Pancreas (tissue), 10 donors: ENCODE results near the gene ARHGAP10. TPM values are rescaled to one million over a fixed set of nuclear protein-coding genes. Genes with fewer than 3 reads are reported as not detected.

Source experiments
- ATAC-seq, 4 donors: fragments of 200-7000 bp; cut with Tn5 transposase; one replicate each; pipeline versions ENCODE4 v1.8.0 to v1.9.1; 2020; ENCODE audit warnings: mild to moderate bottlenecking in 4 of 4, moderate library complexity in 4 of 4
- DNase-seq, 6 donors: peaks; one replicate each; pipeline ENCODE4 v3.0.0-alpha.2; 2020
- FAIRE-seq: peaks from 2 replicates; lab custom pipeline; 2012; peaks lifted over from hg19 to GRCh38; lab: Jason Lieb, UNC
- H3K27ac ChIP-seq, 4 donors: fragments of 200-600 bp; sonication (generic); 1 replicate in 3 of 4; 2 replicates in 1 of 4; pipeline versions ENCODE4 v1.5.0 to v1.8.0; 2020
- H3K27me3 ChIP-seq, 4 donors: fragments of 200-600 bp; one replicate each; pipeline ENCODE4 v1.8.0; 2021
- H3K36me3 ChIP-seq, 3 donors: fragments of 200-600 bp; sonication (generic) in 1 of 3; one replicate each; pipeline versions ENCODE4 v1.5.0 to v1.8.0; 2020 to 2021
- H3K4me1 ChIP-seq, 3 donors: fragments of 200-600 bp; one replicate each; pipeline ENCODE4 v1.8.0; 2021
- H3K4me3 ChIP-seq, 4 donors: fragments of 200-600 bp; sonication (generic) in 2 of 4; one replicate each; pipeline versions ENCODE4 v1.5.0 to v1.8.0; 2020 to 2021
- H3K9me3 ChIP-seq, 4 donors: fragments of 200-600 bp; one replicate each; pipeline ENCODE4 v1.8.0; 2021
- WGBS, 2 donors: extraction: QIAGEN DNeasy Blood & Tissue Kit; methylation state at CpG; one replicate each; pipeline ENCODE4 v1.1.7; 2013; 5-methylcytosine and 5-hydroxymethylcytosine counted together
- intact Hi-C, 3 donors: fragments of 100-400 bp; cut with DNase I; formaldehyde crosslinking; loops; one replicate each; pipeline versions ENCODE4 v1.11.1 to v1.14.2; 2022
- polyA plus RNA-seq, 2 donors: library from polyadenylated mRNA; stranded (reverse); fragments of 200-250 nt; gene quantifications; one replicate each; pipeline ENCODE4 v1.2.3, GENCODE V29; 2013
- total RNA-seq, 6 donors: library from RNA; stranded (reverse); fragmentation: NEBNext Ultra II Directional in 4 of 6; extraction: Animal tissue kit (Norgen Biotek cat#: 25700) in 4 of 6; gene quantifications; one replicate each; pipeline versions ENCODE4 v1.2.1 to v1.2.4, GENCODE V29; 2021 to 2023
- TF ChIP-seq, protein P1 (sequence below), 4 donors: fragments of 200-600 bp; sonication (generic) in 3 of 4; IDR thresholded peaks; one replicate each; pipeline versions ENCODE4 v1.5.0 to v1.8.0; 2021; ENCODE audit warnings: antibody characterized with exemption in 4 of 4
- donor health status: healthy with polysubstance abuse.
- donor health status: DM: no; HTN: no; CAD: no; lungs with moderate emphysema.
- donor health status: DM: no; HTN: no; CAD: no.
- donor health status: control.
- donor health status: control.
- donor health status: Bipolar disorder and iron deficiency.
- donor health status: DM: yes; HTN: yes; CAD: no.
- donor health status: DM: no; HTN: no; CAD: no.
- donor health status: DM: no; HTN: no; CAD: no.
- donor health status: DM: yes; HTN: yes; CAD: no.

The ARHGAP10 gene
- total and polyA plus RNA-seq, 8 donors: 6.3 to 14.8 (median 8.7) TPM

- DNase-seq (no peak), FAIRE-seq (no peak), ATAC-seq (no peak)
- WGBS, 2 donors: 94 to 98% methylated on average over 4 of the region's 4 CpGs
- no peak overlapping the region for H3K4me3 ChIP-seq
- no peaks in the 10 kb centered on the region for H3K4me1 ChIP-seq
- H3K27me3 ChIP-seq: no peaks in the 10 kb centered on the region
- H3K36me3 ChIP-seq: no peaks in the 10 kb centered on the region
- no peaks in the 10 kb centered on the region for H3K9me3 ChIP-seq
- intact Hi-C loops: no loop called here
- no peak overlapping the region for H3K27ac ChIP-seq
- TF ChIP-seq, protein P1, sequence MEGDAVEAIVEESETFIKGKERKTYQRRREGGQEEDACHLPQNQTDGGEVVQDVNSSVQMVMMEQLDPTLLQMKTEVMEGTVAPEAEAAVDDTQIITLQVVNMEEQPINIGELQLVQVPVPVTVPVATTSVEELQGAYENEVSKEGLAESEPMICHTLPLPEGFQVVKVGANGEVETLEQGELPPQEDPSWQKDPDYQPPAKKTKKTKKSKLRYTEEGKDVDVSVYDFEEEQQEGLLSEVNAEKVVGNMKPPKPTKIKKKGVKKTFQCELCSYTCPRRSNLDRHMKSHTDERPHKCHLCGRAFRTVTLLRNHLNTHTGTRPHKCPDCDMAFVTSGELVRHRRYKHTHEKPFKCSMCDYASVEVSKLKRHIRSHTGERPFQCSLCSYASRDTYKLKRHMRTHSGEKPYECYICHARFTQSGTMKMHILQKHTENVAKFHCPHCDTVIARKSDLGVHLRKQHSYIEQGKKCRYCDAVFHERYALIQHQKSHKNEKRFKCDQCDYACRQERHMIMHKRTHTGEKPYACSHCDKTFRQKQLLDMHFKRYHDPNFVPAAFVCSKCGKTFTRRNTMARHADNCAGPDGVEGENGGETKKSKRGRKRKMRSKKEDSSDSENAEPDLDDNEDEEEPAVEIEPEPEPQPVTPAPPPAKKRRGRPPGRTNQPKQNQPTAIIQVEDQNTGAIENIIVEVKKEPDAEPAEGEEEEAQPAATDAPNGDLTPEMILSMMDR (IDR thresholded peaks at IDR 0.05): no peak
Observed at GRCh38 chr4:148091896-148092295, 360.0 kb downstream of the ARHGAP10 start.

DNA sequence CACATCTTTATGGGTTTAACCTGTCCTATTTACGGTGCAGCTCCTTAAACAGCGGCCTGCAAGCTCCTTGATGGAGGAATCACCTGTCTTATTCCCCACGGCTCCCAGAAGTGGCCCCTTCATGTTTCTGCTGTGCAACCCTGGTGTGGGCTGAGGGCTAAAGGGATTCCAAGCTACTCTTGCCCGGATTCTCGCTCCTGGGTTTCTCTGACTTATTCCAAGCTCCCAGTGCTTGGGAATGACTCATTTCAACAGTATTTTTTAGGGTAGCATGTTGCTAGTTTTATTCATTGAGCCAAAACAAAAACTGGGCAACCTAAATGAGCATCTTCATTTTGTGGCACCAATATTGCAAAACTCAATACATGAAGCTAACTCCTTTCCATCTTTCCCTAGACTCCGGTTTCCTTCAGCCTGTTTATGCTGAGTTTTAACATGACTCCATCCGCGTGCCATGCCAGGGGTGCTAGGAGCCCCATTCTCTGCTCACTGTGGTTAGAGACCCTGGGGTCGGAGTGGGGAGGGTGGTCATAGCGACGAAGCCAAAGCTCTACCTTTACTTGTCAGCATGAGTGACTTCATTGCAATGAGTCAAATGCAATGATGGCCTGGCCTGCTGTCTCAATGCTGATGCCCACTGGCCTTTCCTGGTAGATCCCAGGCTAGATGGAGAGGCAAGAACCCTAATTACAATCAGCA lies 360.6 kb downstream of the ARHGAP10 start:
- ATAC-seq (no peak), DNase-seq (no peak), FAIRE-seq (no peak)
- H3K27me3 ChIP-seq: no peaks in the 10 kb centered on the region
- no peak overlapping the region for H3K4me3 ChIP-seq
- no peaks in the 10 kb centered on the region for H3K4me1 ChIP-seq
- TF ChIP-seq, protein P1 (IDR thresholded peaks at IDR 0.05): no peak
- no peak overlapping the region for H3K27ac ChIP-seq
- H3K9me3 ChIP-seq: no peaks in the 10 kb centered on the region
- no peaks in the 10 kb centered on the region for H3K36me3 ChIP-seq
- intact Hi-C loops: no loop called here
- 96 to 97% methylated on average over 11 of the region's 11 CpGs for WGBS, 2 donors

- no peaks in the 10 kb centered on the region for H3K4me1 ChIP-seq
- WGBS, 2 donors: 97 to 100% methylated on average over 5 of the region's 5 CpGs
- no peaks in the 10 kb centered on the region for H3K27me3 ChIP-seq
- H3K27ac ChIP-seq: no peak overlapping the region
- intact Hi-C loops: no loop called here
- TF ChIP-seq, protein P1 (IDR thresholded peaks at IDR 0.05): no peak
- FAIRE-seq (no peak), DNase-seq (no peak), ATAC-seq (no peak)
- no peaks in the 10 kb centered on the region for H3K36me3 ChIP-seq
- H3K4me3 ChIP-seq: no peak overlapping the region
- H3K9me3 ChIP-seq: no peaks in the 10 kb centered on the region
Observed at GRCh38 chr4:148093065-148093464, 361.2 kb downstream of the ARHGAP10 start.

DNA sequence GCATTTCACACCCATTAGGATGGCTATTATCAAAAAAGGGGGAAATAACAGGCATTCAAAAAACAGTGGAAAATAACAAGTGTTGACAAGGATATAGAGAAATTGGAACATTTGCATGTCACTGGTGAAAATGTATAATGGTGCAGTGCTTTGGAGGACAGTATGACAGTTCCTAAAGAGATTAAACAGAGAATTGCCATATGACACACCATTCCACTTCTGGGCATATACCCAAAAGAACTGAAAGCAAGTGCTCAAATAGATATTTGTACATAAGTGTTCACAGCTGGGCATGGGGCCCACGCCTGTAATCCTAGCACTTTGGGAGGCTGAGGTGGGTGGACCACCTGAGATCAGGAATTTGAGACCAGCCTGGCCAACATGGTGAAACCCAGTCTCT lies 362.3 kb downstream of the ARHGAP10 start:
- Histone ChIP-seq H3K36me3 (no peaks in the 10 kb centered on the region), H3K4me1 (no peaks in the 10 kb centered on the region), H3K9me3 (no peaks in the 10 kb centered on the region), H3K27ac (no peak overlapping the region), H3K27me3 (no peaks in the 10 kb centered on the region), H3K4me3 (no peak overlapping the region)
- TF ChIP-seq, protein P1 (IDR thresholded peaks at IDR 0.05): no peak
- DNase-seq (no peak), FAIRE-seq (no peak), ATAC-seq (no peak)
- intact Hi-C loops: no loop called here
- WGBS, 2 donors: 93 to 100% methylated on average over 1 of the region's 1 CpG

DNA sequence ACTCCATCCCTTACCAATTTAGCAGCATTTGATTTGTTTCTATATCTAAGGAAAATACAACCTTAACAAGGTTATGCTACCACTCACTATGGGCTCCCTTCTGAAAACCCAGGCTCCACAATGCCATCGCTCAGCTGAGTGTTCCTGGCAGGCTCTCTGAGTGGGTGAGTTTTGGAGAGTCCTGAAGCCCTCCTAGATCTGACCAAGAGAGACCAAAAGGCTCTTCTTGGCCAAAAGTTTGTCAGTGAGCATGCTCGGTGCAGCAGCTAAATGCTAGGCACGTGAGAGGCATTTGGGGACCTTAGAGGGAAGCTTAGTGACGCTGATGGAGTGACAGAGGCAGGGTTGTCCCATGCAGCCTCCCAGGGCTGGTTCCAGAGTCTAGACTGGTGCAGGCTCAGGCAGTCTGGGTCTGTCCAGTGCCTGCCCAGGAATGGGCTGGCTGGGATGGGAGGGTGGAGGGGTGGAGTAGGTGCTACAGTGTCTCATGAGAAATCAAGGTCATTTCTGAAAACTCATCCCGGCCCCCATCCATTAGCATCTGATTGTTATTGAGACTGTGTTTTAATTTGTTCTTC lies 363.5 kb downstream of the ARHGAP10 start:
- TF ChIP-seq, protein P1 (IDR thresholded peaks at IDR 0.05): no peak
- WGBS, 2 donors: 92 to 98% methylated on average over 5 of the region's 5 CpGs
- H3K36me3 ChIP-seq: no peaks in the 10 kb centered on the region

More for the DNA sequence above, 363.5 kb downstream of the ARHGAP10 start:
- H3K27ac ChIP-seq: no peak overlapping the region
- no peaks in the 10 kb centered on the region for H3K9me3 ChIP-seq
- no peaks in the 10 kb centered on the region for H3K4me1 ChIP-seq
- H3K27me3 ChIP-seq: no peaks in the 10 kb centered on the region
- ATAC-seq: no peak
- H3K4me3 ChIP-seq: no peak overlapping the region
- FAIRE-seq: no peak
- no peak for DNase-seq
- intact Hi-C loops: no loop called here
